ENCODE results near the gene SLC37A2. TPM values are rescaled to one million over a fixed set of nuclear protein-coding genes. Genes with fewer than 3 reads are reported as not detected.

SLC37A2 gene
- total RNA-seq = 0.13 and 1.7 TPM in 2 replicates

DNA sequence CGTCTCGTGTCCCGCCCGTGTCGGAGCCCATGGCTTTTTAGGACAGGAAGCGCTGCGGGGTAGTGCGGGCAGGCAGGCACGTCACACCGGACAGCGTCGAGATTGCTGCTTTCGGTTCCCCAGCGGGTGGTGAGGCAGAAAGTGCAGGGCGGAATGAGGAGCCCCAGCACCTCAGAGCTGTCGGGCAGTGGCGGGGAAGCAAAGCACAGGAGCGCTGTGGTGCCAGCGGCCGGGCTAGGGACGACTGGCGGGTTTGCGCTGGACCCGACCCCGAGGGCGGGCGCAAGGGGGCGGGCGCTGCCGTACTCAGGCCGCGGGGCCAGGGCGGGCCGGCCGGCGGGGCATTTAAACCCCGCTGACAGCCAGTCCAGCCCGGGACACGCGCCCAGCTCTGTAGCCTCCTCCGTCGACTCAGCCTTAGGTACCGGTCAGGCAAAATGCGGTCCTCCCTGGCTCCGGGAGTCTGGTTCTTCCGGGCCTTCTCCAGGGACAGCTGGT lies at the start of gene SLC37A2:
SLC37A2 (plus strand) TSS at position 375 of the 498 bp plus-strand sequence; CDS start at position 438, 63 bp downstream.

GRCh38 chr11:125111343-125112207 lies 48.5 kb downstream of the SLC37A2 start, which contains the start of gene TMEM218:
Gene TMEM218, minus strand, starts transcription at chr11:125111626. Its CDS starts 9,385 bp downstream, at chr11:125102241.

Other genes with a start within 250 kb of the SLC37A2 start
- 1.6 and 4.2 TPM in 2 replicates for gene ROBO3, start 197.9 kb upstream of the SLC37A2 start, total RNA-seq
- gene ROBO4, start 165.4 kb upstream of the SLC37A2 start, total RNA-seq = 0.36 and 1.2 TPM in 2 replicates
- gene HEPN1, start 144.1 kb upstream of the SLC37A2 start, total RNA-seq = not detected in 2 replicates
- not detected in 2 replicates for gene HEPACAM, start 127.3 kb upstream of the SLC37A2 start, total RNA-seq
- gene CCDC15, start 109.1 kb upstream of the SLC37A2 start, total RNA-seq = 0.99 and 1.3 TPM in 2 replicates
- 24.6 and 25.9 TPM in 2 replicates for gene TMEM218, start 48.3 kb downstream of the SLC37A2 start, total RNA-seq
- gene PKNOX2, start 101.4 kb downstream of the SLC37A2 start, total RNA-seq = 6.2 and 10.4 TPM in 2 replicates

All from smooth muscle cell of the pulmonary artery (primary cell).